Smooth muscle cell (in vitro differentiated cells): ENCODE results near the gene FBXO38. TPM values are rescaled to one million over a fixed set of nuclear protein-coding genes. Genes with fewer than 3 reads are reported as not detected.

Experiments used
- DNase-seq: peaks from one replicate; lab custom pipeline; 2025; ENCODE audit not compliant: unreplicated experiment; lab: John Stamatoyannopoulos, UW
- H2AFZ ChIP-seq: fragments of 200-600 bp; sonication (generic); 2 replicates; pipeline ENCODE4 v1.6.0; 2016; ENCODE audit warnings: antibody characterized with exemption, low read depth, mild to moderate bottlenecking
- H3F3A ChIP-seq: fragments of 200-600 bp; sonication (generic); 2 replicates; pipeline ENCODE4 v1.6.0; 2017; ENCODE audit warnings: antibody characterized with exemption, low read depth
- H3K27ac ChIP-seq: fragments of 200-600 bp; sonication (generic); 2 replicates; pipeline ENCODE4 v1.5.1; 2016; ENCODE audit warnings: low read depth, mild to moderate bottlenecking
- H3K27me3 ChIP-seq: fragments of 200-600 bp; sonication (generic); 2 replicates; pipeline ENCODE4 v1.6.1; 2016; ENCODE audit warnings: low read depth, mild to moderate bottlenecking
- H3K36me3 ChIP-seq: fragments of 200-600 bp; sonication (generic); 2 replicates; pipeline ENCODE4 v1.5.1; 2016; ENCODE audit warnings: low read depth
- H3K4me1 ChIP-seq: fragments of 200-600 bp; sonication (generic); 2 replicates; pipeline ENCODE4 v1.5.1; 2016; ENCODE audit warnings: low read depth
- H3K4me2 ChIP-seq: fragments of 200-600 bp; sonication (generic); 2 replicates; pipeline ENCODE4 v1.6.0; 2016; ENCODE audit warnings: mild to moderate bottlenecking
- H3K4me3 ChIP-seq: fragments of 200-600 bp; sonication (generic); 2 replicates; pipeline ENCODE4 v1.5.1; 2016; ENCODE audit warnings: mild to moderate bottlenecking
- H3K79me2 ChIP-seq: fragments of 200-600 bp; sonication (generic); 2 replicates; pipeline ENCODE4 v1.6.0; 2016; ENCODE audit warnings: low read depth, mild to moderate bottlenecking
- H3K9ac ChIP-seq: fragments of 200-600 bp; sonication (generic); 2 replicates; pipeline ENCODE4 v1.6.0; 2016; ENCODE audit warnings: low read depth
- H3K9me3 ChIP-seq: fragments of 200-600 bp; sonication (generic); replicated peaks from 2 replicates; pipeline ENCODE4 v1.5.1; 2016; ENCODE audit warnings: low read depth
- H4K20me1 ChIP-seq: fragments of 200-600 bp; sonication (generic); 2 replicates; pipeline ENCODE4 v1.6.0; 2016; ENCODE audit warnings: low read depth
- WGBS: methylation state at CpG from one replicate; pipeline ENCODE4 v1.1.7; 2016; ENCODE audit warnings: low lambda C conversion rate; 5-methylcytosine and 5-hydroxymethylcytosine counted together
- polyA plus RNA-seq: library from polyadenylated mRNA; unstranded; fragments of >200 nt; fragmentation: Nextera tagmentation; extraction: Ambion mirVana; gene quantifications from 2 replicates; pipeline ENCODE4 v1.2.1, GENCODE V29; 2016
- total RNA-seq: library from RNA; depleted of rRNA; stranded (reverse); fragments of >200 nt; gene quantifications from 2 replicates; pipeline ENCODE4 v1.2.3, GENCODE V29; 2014
- TF ChIP-seq, protein P1 (sequence below): fragments of 200-600 bp; sonication (generic); IDR thresholded peaks from 2 replicates; pipeline ENCODE4 v1.5.1; 2017; ENCODE audit warnings: borderline replicate concordance, mild to moderate bottlenecking, antibody characterized with exemption; ENCODE audit not compliant: insufficient read depth, poor library complexity, severe bottlenecking

FBXO38 gene
- total and polyA plus RNA-seq, 2 experiments from 2014 or later: 24.4 to 44.5 TPM

DNA sequence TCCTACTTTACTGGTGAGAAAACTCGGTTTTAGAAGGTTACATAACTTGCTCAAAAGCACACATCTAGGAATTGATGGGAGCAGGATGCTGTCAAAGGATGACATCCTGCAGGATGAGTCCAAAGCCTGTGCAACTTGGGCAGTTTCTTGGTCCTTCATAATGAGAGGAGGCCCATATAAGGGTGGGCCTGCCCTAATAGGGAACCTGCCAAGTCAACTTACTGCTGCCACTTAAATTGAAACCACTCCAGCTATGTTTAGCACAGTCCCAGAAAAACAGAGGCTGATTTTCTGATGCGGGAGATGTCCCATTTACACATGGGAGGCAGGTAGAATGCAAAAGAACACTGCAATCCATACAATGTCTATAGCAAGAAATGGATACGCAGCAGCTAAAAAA is 61.8 kb downstream of the FBXO38 start:
- TF ChIP-seq, protein P1, sequence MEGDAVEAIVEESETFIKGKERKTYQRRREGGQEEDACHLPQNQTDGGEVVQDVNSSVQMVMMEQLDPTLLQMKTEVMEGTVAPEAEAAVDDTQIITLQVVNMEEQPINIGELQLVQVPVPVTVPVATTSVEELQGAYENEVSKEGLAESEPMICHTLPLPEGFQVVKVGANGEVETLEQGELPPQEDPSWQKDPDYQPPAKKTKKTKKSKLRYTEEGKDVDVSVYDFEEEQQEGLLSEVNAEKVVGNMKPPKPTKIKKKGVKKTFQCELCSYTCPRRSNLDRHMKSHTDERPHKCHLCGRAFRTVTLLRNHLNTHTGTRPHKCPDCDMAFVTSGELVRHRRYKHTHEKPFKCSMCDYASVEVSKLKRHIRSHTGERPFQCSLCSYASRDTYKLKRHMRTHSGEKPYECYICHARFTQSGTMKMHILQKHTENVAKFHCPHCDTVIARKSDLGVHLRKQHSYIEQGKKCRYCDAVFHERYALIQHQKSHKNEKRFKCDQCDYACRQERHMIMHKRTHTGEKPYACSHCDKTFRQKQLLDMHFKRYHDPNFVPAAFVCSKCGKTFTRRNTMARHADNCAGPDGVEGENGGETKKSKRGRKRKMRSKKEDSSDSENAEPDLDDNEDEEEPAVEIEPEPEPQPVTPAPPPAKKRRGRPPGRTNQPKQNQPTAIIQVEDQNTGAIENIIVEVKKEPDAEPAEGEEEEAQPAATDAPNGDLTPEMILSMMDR: no peak
- 89% methylated on average over 3 of the region's 3 CpGs for WGBS
- H3K79me2 ChIP-seq: no peaks in the 10 kb centered on the region
- no peak overlapping the region for H3K27ac ChIP-seq
- H3K4me2 ChIP-seq: no peak overlapping the region
- no peaks in the 10 kb centered on the region for H4K20me1 ChIP-seq
- no peaks in the 10 kb centered on the region for H3K9me3 ChIP-seq
- no peaks in the 10 kb centered on the region for H3K4me1 ChIP-seq
- no peak overlapping the region for H3K4me3 ChIP-seq
- peaks cover 14% of the 10 kb centered on the region for H3K36me3 ChIP-seq
- peaks cover 6% of the 10 kb centered on the region for H3K27me3 ChIP-seq
- no peak overlapping the region for H3K9ac ChIP-seq
- H3F3A ChIP-seq: peaks cover 11% of the 10 kb centered on the region
- no peak overlapping the region for H2AFZ ChIP-seq
- no peak for DNase-seq

DNA sequence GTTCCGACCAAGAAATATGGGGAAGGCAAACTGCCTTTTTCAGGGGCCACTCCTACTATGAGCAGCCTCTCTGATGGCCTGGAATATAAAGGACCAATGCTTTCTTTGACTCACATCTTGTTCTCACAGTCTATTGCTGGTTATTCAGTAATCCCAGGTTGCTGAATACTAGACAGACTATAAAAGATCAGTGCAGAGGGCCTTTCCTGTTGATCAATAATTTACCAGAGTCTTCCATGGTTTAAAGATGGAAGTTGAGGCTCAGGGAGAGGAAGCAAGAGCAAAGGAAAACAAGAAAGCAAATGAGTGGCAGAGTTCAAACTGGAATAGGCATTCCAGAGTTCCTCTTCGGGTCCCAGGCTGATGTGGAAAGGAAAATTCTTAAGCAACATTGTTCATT is 62.9 kb downstream of the FBXO38 start:
- Histone ChIP-seq H3K4me3 (no peak overlapping the region), H3K27ac (no peak overlapping the region), H3K27me3 (peaks cover 6% of the 10 kb centered on the region), H3K36me3 (peaks cover 8% of the 10 kb centered on the region), H3K4me1 (no peaks in the 10 kb centered on the region), H3K4me2 (no peak overlapping the region), H2AFZ (no peak overlapping the region), H3K9me3 (no peaks in the 10 kb centered on the region), H3F3A (peaks cover 11% of the 10 kb centered on the region), H3K79me2 (no peaks in the 10 kb centered on the region), H4K20me1 (no peaks in the 10 kb centered on the region), H3K9ac (no peak overlapping the region)
- 86% methylated on average over 2 of the region's 2 CpGs for WGBS
- DNase-seq: no peak
- TF ChIP-seq, protein P1: no peak

DNA sequence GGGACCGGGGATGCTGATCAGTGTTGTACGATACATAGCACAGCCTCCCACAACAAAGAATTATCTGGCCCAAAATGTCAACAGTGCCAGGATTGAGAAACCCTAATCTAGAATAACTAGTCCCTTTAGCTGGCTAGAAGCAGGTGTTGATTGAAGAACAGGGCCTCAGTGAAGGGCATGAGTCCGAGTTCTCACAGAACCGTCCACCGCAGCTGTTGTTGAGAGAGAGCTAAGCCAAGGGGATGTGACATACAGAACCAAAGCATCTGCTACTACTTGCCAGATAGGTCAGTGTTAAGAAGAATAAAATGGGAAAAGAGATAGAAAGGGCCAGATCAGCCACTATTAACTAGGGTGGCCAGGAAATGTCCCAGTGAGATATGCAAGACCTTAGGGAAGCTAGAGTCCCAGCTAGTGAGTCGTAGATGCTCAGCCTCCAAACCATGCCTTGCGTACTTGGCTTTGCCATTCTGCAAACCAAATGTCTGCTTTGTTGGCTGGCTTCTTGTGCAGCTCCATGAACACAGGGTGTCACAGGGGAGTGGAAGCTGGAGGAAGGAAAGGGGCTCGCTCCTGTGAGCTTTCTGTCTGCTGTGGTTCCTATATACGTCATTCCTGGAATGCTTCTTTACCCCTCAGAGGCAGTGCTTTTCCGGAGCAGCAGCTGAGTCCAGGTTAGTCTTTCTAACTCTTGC is 68.9 kb downstream of the FBXO38 start:
- H3K27me3 ChIP-seq: peaks cover 6% of the 10 kb centered on the region
- 90% methylated on average over 10 of the region's 10 CpGs for WGBS
- no peaks in the 10 kb centered on the region for H3K79me2 ChIP-seq
- H3K9ac ChIP-seq: no peak overlapping the region
- H3K4me1 ChIP-seq: no peaks in the 10 kb centered on the region
- no peak overlapping the region for H3K4me2 ChIP-seq
- H3F3A ChIP-seq: no peaks in the 10 kb centered on the region
- H2AFZ ChIP-seq: no peak overlapping the region
- H4K20me1 ChIP-seq: no peaks in the 10 kb centered on the region
- H3K27ac ChIP-seq: no peak overlapping the region
- no peaks in the 10 kb centered on the region for H3K36me3 ChIP-seq
- no peaks in the 10 kb centered on the region for H3K9me3 ChIP-seq
- DNase-seq: no peak
- TF ChIP-seq, protein P1: no peak
- no peak overlapping the region for H3K4me3 ChIP-seq

DNA sequence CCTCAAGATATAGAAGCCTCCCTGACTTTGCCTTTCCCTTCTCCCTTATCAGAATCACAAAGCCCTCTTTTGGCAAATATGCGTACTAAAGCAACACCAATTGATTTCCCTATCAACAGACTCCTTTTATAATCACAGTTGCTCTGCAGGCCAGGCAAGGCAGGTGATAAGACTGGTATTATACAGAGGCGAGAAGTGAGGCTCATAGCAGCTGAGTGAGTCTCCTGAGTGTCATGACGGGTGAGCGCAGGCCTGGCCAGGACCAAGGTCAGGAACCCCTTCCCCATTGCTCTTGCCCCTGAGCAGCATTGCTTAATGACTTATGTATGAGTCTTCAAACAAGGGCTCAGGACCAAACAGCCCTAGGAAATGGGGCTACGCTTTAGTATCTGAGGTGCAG is 70.8 kb downstream of the FBXO38 start:
- no peaks in the 10 kb centered on the region for H3K4me1 ChIP-seq
- H3K4me3 ChIP-seq: no peak overlapping the region
- 78% methylated on average over 5 of the region's 5 CpGs for WGBS
- H3K9me3 ChIP-seq: no peaks in the 10 kb centered on the region
- no peaks in the 10 kb centered on the region for H4K20me1 ChIP-seq
- H3K27ac ChIP-seq: no peak overlapping the region
- TF ChIP-seq, protein P1: no peak
- H3K4me2 ChIP-seq: no peak overlapping the region
- H3F3A ChIP-seq: no peaks in the 10 kb centered on the region
- H3K79me2 ChIP-seq: no peaks in the 10 kb centered on the region
- no peaks in the 10 kb centered on the region for H3K36me3 ChIP-seq
- H3K9ac ChIP-seq: no peak overlapping the region
- H3K27me3 ChIP-seq: peaks cover 3% of the 10 kb centered on the region
- H2AFZ ChIP-seq: no peak overlapping the region
- DNase-seq: no peak
